K562 (cell line): Measurements from ENCODE around the gene ALKBH2. TPM values are rescaled to one million over a fixed set of nuclear protein-coding genes. Genes with fewer than 3 reads are reported as not detected.

Experiments used
- ARID1B ChIP-seq: fragments of 450-650 bp; IDR thresholded peaks from 2 replicates; pipeline ENCODE4 v1.6.1; 2016; ENCODE audit warnings: antibody characterized with exemption, mild to moderate bottlenecking, inconsistent platforms
- ATF1 ChIP-seq, 2 experiments: fragments of 450-650 bp in 1 of 2; IDR thresholded peaks; 2 replicates each; pipeline ENCODE4 v1.6.1; 2016; ENCODE audit warnings: missing compliant biosample characterization in 1 of 2, missing genetic modification characterization in 1 of 2
- CEBPB ChIP-seq: fragments of 450-650 bp; IDR thresholded peaks from 2 replicates; pipeline ENCODE4 v1.6.1; 2016; ENCODE audit warnings: missing genetic modification characterization, missing compliant biosample characterization
- EHMT2 ChIP-seq: fragments of 450-650 bp; IDR thresholded peaks from 2 replicates; pipeline ENCODE4 v1.6.1; 2018; ENCODE audit warnings: antibody characterized with exemption
- ETV1 ChIP-seq: fragments of 450-650 bp; conservative IDR thresholded peaks from 2 replicates; pipeline ENCODE4 v1.6.1; 2016; ENCODE audit warnings: missing genetic modification characterization, control low read depth, low read depth, missing compliant biosample characterization
- HMGN3 ChIP-seq: IDR thresholded peaks from 2 replicates; pipeline ENCODE4 v1.6.1; 2011; ENCODE audit warnings: borderline replicate concordance, low read depth, mild to moderate bottlenecking, mixed read lengths, low read length; ENCODE audit not compliant: insufficient read length; ENCODE audit errors: extremely low read depth
- JUN ChIP-seq, 2 experiments: sonication (generic) in 1 of 2; formaldehyde crosslinking in 1 of 2; IDR thresholded peaks; 2 replicates each; pipeline versions ENCODE4 v1.6.1 to v1.8.0; 2012 to 2022; ENCODE audit warnings: borderline replicate concordance in 2 of 2, mild to moderate bottlenecking in 2 of 2, improper control_type of control experiment in 1 of 2, low read depth in 1 of 2, low read length in 1 of 2, missing genetic modification reagents in 1 of 2
- RBM25 ChIP-seq: fragments of 200-400 bp; formaldehyde crosslinking; IDR thresholded peaks from 2 replicates; pipeline ENCODE4 v1.6.1; 2018; ENCODE audit warnings: low read length, low read depth, moderate library complexity; ENCODE audit not compliant: severe bottlenecking
- RFX1 ChIP-seq: fragments of 450-650 bp; IDR thresholded peaks from 2 replicates; pipeline ENCODE4 v1.6.1; 2016; ENCODE audit warnings: mild to moderate bottlenecking, moderate library complexity
- THAP12 ChIP-seq: fragments of 250-450 bp; sonication (Bioruptor Pico); IDR thresholded peaks from 2 replicates; pipeline ENCODE4 v1.9.0; 2021; ENCODE audit warnings: mild to moderate bottlenecking, inconsistent platforms
- ZNF318 ChIP-seq, 2 experiments: fragments of 450-650 bp; IDR thresholded peaks; 2 replicates each; pipeline ENCODE4 v1.6.1; 2016; ENCODE audit warnings: mild to moderate bottlenecking in 2 of 2, borderline replicate concordance in 1 of 2, low read depth in 1 of 2, moderate library complexity in 1 of 2
- ZNF584 ChIP-seq: fragments of 200-800 bp; sonication (Bioruptor generic); IDR thresholded peaks from 2 replicates; pipeline ENCODE4 v1.6.1; 2016; ENCODE audit warnings: low read depth, mild to moderate bottlenecking, missing genetic modification characterization, missing compliant biosample characterization
- polyA plus RNA-seq, 8 experiments: library from polyadenylated mRNA; depleted of rRNA in 4 of 8; stranded (reverse) in 5 of 8; unstranded in 3 of 8; fragments of >200 nt; fragmentation: Nextera tagmentation in 2 of 8; fragmentation: Illumina TruSeq in 1 of 8; extraction: Ambion mirVana in 2 of 8; extraction: Trizol in 1 of 8; gene quantifications; 2 replicates each; pipeline versions ENCODE4 v1.2.1 to v1.2.3, GENCODE V29; 2011 to 2014; ENCODE audit warnings: inconsistent platforms in 1 of 8, missing spikeins in 1 of 8
- total RNA-seq, 7 experiments: library from RNA; depleted of rRNA in 6 of 7; stranded (reverse); fragments of >200 nt in 6 of 7; fragmentation: Illumina TruSeq in 2 of 7; extraction: Trizol in 2 of 7; gene quantifications; 2 replicates each; pipeline versions ENCODE4 v1.2.1 to v1.2.3, GENCODE V29; 2011 to 2021; ENCODE audit warnings: low replicate concordance in 1 of 7
- TF ChIP-seq, protein P1 (sequence below): IDR thresholded peaks from 2 replicates; pipeline ENCODE4 v1.6.1; 2014; ENCODE audit warnings: antibody characterized with exemption

ALKBH2 gene
- total and polyA plus RNA-seq, 9 of the 15 experiments (the other 6 are each of a cell fraction or from before 2014, with no cell fraction given): 5.9 to 56.1 (median 41.9) TPM

DNA sequence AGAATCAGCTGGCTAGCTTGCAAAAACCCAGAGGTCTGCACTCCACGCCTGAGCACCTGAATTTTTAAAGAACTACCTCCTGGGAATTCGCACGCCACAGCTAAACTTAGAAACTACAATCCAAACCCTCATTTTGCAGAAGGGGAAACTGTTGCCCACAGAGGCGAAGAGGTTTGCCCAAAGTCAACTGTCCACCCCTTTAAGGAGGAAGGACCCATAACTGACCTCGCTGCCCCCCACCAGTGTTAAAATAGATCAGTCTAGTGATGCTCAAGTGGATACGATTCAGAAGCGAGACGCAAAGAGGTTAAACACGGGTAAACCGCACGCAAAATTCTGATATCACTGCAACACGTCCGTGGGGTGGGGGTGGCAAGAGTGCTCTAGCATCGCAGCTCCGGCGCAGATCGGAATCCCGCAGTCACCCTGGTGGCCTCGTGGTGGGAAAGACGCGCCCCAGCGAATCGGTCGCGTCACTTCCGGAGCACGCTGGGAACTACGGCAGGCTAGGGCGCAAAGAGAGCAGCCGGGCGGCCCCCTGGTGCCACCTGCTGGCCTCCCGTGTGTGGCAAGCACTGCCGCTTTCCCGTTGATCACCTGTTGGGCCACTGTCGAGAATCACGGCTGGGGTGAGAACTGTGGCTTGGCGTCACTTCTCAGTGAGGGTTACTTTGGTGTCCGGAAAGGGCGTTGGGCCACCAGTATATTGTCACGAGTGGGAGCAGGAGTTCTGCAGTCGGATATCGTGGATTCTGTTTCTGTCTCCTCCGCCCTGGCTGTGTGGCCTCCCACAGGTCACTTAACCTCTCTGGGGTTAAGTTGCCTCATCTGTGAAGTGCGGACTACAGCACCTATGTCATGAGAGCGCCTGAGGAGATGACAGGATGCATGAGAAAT is at the start of gene ALKBH2 (continued):
- TF ChIP-seq ARID1B: peak; percentile 47
- TF ChIP-seq RFX1: no peak
- TF ChIP-seq HMGN3: peak; percentile 57
- TF ChIP-seq JUN (IDR thresholded peaks at IDR 0.05; ENCODE audit: borderline replicate concordance, low read depth, low read length): peak; percentile 75; the same call in 1 of the 2 replicates
- TF ChIP-seq JUN (CRISPR knock-in tag; IDR thresholded peaks at IDR 0.05; ENCODE audit: borderline replicate concordance): 0 out of 2 replicates have a peak, but pooled peaks have one; percentile 37
- no peak for TF ChIP-seq EHMT2
- TF ChIP-seq THAP12 (CRISPR knock-in tag): no peak
- TF ChIP-seq, protein P1, sequence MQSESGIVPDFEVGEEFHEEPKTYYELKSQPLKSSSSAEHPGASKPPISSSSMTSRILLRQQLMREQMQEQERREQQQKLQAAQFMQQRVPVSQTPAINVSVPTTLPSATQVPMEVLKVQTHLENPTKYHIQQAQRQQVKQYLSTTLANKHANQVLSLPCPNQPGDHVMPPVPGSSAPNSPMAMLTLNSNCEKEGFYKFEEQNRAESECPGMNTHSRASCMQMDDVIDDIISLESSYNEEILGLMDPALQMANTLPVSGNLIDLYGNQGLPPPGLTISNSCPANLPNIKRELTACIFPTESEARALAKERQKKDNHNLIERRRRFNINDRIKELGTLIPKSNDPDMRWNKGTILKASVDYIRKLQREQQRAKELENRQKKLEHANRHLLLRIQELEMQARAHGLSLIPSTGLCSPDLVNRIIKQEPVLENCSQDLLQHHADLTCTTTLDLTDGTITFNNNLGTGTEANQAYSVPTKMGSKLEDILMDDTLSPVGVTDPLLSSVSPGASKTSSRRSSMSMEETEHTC: no peak
- TF ChIP-seq ZNF318 (IDR thresholded peaks at IDR 0.05; ENCODE audit: borderline replicate concordance in 1 of 2, low read depth in 1 of 2): no peak
- peak; percentile 66; the same call in 1 of the 2 replicates for TF ChIP-seq ZNF584 (CRISPR knock-in tag)
- TF ChIP-seq ETV1 (tag): peak; percentile 96
- TF ChIP-seq ATF1 (CRISPR knock-in tag; IDR thresholded peaks at IDR 0.05): 0 out of 2 replicates have a peak, but pooled peaks have one; percentile 36
- TF ChIP-seq ATF1 (tag; IDR thresholded peaks at IDR 0.05): peak; percentile 97
- 0 out of 2 replicates have a peak, but pooled peaks have one; percentile 8 for TF ChIP-seq CEBPB (tag)
- peak; percentile 84 for TF ChIP-seq RBM25
